Esophagus squamous epithelium (tissue), 4 donors: ENCODE measurements around the gene PTPRN2.

Experiments used
- CTCF ChIP-seq, 6 experiments: fragments of 450-650 bp in 4 of 6; fragments of 200-600 bp in 2 of 6; sonication (generic) in 2 of 6; IDR thresholded peaks; one replicate each; pipeline ENCODE4 v1.5.1; 2016 to 2019; ENCODE audit warnings: antibody characterized with exemption in 6 of 6, mild to moderate bottlenecking in 4 of 6, moderate library complexity in 4 of 6
- POLR2A ChIP-seq, 4 donors: fragments of 450-650 bp; IDR thresholded peaks; one replicate each; pipeline ENCODE4 v1.6.1; 2017; ENCODE audit warnings: antibody characterized with exemption in 4 of 4, mild to moderate bottlenecking in 4 of 4, moderate library complexity in 3 of 4

GRCh38 chr7:157594306-157594705 lies 993.3 kb downstream of the PTPRN2 start:
- no peak for TF ChIP-seq CTCF (IDR thresholded peaks at IDR 0.05)
- TF ChIP-seq POLR2A (IDR thresholded peaks at IDR 0.05) = no peak
